Measurements from ENCODE around the gene ST3GAL4.
A peak's percentile ranks its signal among the peaks of the same experiment; 100 is the strongest.

ST3GAL4 gene

GRCh38 chr11:126348806-126349582 lies 6.5 kb upstream of the ST3GAL4 start:
- no peak for DNase-seq (ENCODE audit: extremely low read depth, insufficient read length)
- TF ChIP-seq CTCF (IDR thresholded peaks at IDR 0.05; ENCODE audit: insufficient read depth, low read length, poor library complexity, severe bottlenecking): no peak
- Histone ChIP-seq H3K36me3 (ENCODE audit: control insufficient read depth, insufficient read depth, low read length) (peaks cover 22% of the 10 kb centered on the region), H3K4me3 (replicated peaks; ENCODE audit: low read depth, low read length) (no peak overlapping the region), H3K27me3 (replicated peaks; ENCODE audit: control insufficient read depth, insufficient read depth, low read length) (no peaks in the 10 kb centered on the region)

GRCh38 chr11:126350836-126351235 lies 4.7 kb upstream of the ST3GAL4 start:
- no peak for DNase-seq (ENCODE audit: extremely low read depth, insufficient read length)
- Histone ChIP-seq H3K4me3 (replicated peaks; ENCODE audit: low read depth, low read length) (no peak overlapping the region), H3K36me3 (ENCODE audit: control insufficient read depth, insufficient read depth, low read length) (peaks cover 13% of the 10 kb centered on the region), H3K27me3 (replicated peaks; ENCODE audit: control insufficient read depth, insufficient read depth, low read length) (no peaks in the 10 kb centered on the region)
- TF ChIP-seq CTCF (IDR thresholded peaks at IDR 0.05; ENCODE audit: insufficient read depth, low read length, poor library complexity, severe bottlenecking): no peak

GRCh38 chr11:126352163-126352562 lies 3.3 kb upstream of the ST3GAL4 start:
- no peak for TF ChIP-seq CTCF (IDR thresholded peaks at IDR 0.05; ENCODE audit: insufficient read depth, low read length, poor library complexity, severe bottlenecking)
- Histone ChIP-seq H3K36me3 (ENCODE audit: control insufficient read depth, insufficient read depth, low read length) (peaks cover 8% of the 10 kb centered on the region), H3K4me3 (replicated peaks; ENCODE audit: low read depth, low read length) (no peak overlapping the region), H3K27me3 (replicated peaks; ENCODE audit: control insufficient read depth, insufficient read depth, low read length) (no peaks in the 10 kb centered on the region)
- no peak for DNase-seq (ENCODE audit: extremely low read depth, insufficient read length)

- Histone ChIP-seq H3K4me3 (replicated peaks; ENCODE audit: low read depth, low read length) (no peak overlapping the region), H3K27me3 (replicated peaks; ENCODE audit: control insufficient read depth, insufficient read depth, low read length) (no peaks in the 10 kb centered on the region), H3K36me3 (ENCODE audit: control insufficient read depth, insufficient read depth, low read length) (peaks cover 2% of the 10 kb centered on the region)
- TF ChIP-seq CTCF (IDR thresholded peaks at IDR 0.05; ENCODE audit: insufficient read depth, low read length, poor library complexity, severe bottlenecking): no peak
- no peak for DNase-seq (ENCODE audit: extremely low read depth, insufficient read length)
Measured at GRCh38 chr11:126352934-126353801, 2.3 kb upstream of the ST3GAL4 start.

GRCh38 chr11:126354631-126355323 lies 709 bp upstream of the ST3GAL4 start:
- Histone ChIP-seq H3K27me3 (replicated peaks; ENCODE audit: control insufficient read depth, insufficient read depth, low read length) (no peaks in the 10 kb centered on the region), H3K36me3 (ENCODE audit: control insufficient read depth, insufficient read depth, low read length) (no peaks in the 10 kb centered on the region; the same call in 1 of the 2 replicates), H3K4me3 (replicated peaks; ENCODE audit: low read depth, low read length) (peak overlapping the region; percentile 78)
- no peak for TF ChIP-seq CTCF (IDR thresholded peaks at IDR 0.05; ENCODE audit: insufficient read depth, low read length, poor library complexity, severe bottlenecking)
- DNase-seq (ENCODE audit: extremely low read depth, insufficient read length): peak; percentile 28

Data from GM06990 (cell line).